Activated CD4-positive, alpha-beta T cell treated with anti-CD3 and anti-CD28 coated beads for 4 hours (primary cell): ENCODE measurements around the gene FGF8.

Experiments used
- DNase-seq, 2 donors: peaks; one replicate each; pipeline ENCODE4 v3.0.0-alpha.2; 2020

Gene FGF8

DNA sequence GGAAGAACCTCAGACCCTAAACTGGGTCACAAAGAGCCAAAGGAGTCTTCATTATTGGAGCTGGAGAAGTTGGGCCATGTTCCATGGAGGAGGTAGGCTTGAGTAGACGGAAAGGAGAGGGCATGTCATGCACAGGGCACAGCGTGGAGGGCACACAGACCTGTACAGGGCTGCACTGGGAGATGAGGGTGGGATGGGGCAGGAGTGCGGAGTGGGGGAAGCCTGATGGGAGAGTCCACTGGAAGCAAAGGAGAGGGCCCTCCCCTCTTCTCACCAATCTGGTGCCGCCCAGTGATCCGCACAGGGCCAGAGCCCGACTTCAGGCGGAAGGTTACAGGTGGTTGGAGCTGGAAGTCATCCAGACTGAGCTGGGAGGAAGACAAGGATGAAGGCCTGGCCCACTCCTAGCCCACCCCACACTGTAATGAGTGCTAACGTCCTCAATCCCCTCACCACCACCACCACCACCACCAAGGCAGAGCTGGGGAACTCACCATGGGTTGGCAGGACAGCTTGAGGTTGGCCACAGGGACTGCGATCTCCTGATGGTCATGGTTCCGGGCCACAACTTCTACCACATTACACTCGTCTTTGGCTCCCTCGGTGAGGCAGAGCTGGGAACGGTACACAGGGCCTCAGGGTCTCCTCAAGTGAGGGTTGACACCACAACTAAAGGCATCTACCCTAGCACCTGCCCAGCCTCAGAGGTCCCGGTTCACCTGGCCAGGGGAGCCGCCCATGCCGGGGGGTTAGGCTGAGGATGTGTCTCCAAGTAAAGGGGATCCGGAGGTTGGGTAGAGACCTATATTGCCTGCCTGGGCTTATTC lies 6.3 kb upstream of the FGF8 start:
- DNase-seq = no peak

DNA sequence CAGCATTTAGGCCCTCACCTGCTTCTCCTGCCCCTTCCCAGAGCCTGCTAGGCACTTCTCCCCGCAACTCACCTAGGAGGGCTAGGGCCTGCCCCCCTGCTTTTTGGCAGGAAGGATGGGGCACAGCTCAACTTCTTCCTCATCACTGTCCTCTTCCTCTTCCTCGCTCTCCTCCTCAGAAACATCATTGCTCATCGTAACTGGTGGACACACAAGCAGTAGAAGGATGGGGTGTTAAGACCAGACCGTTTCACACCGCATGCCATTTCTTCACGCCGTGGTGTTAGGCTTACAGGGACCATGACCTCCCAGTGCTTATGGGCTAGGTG lies 5.7 kb upstream of the FGF8 start:
- no peak for DNase-seq

DNA sequence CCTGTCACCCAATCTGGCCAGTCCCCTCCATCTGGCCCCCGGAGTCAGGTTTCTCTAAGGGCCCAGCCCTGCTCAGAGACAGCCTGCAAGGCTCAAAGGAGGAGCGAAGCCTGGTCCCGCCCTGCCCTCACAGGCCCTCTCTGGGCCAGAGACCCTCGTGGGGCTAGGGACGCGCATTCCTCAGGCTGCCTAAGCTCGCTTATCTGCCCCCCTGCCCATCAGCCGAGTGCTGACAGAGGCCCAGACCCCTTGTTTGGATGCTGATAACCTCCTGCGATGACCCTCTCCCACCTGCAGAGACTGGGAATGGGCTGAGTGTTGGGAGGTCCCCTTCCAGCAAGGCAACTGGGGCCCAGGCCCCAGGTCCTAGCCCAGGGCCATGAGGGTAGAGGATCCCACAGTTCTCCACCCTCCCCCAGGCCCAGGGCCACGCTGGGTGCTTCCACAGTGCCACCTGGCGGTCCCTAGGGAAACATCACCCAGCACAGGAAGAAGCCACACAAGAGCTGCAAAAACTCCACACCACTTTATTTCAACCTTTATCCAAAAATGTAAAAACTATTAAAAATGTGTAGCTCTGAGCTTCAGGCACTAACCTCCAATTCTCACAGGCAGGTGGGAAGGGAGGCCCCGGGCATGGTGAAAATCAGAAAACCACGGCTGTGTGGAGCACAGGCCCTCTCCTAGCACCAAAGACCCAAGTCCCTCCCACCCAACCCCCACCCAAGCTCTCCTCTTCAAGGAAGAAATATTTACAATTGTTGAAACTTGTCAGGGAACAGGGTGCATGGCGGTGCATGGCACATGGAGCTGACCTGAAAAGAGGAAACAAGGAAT lies 5.1 kb upstream of the FGF8 start:
- DNase-seq = peak; percentile 65 to 70

DNA sequence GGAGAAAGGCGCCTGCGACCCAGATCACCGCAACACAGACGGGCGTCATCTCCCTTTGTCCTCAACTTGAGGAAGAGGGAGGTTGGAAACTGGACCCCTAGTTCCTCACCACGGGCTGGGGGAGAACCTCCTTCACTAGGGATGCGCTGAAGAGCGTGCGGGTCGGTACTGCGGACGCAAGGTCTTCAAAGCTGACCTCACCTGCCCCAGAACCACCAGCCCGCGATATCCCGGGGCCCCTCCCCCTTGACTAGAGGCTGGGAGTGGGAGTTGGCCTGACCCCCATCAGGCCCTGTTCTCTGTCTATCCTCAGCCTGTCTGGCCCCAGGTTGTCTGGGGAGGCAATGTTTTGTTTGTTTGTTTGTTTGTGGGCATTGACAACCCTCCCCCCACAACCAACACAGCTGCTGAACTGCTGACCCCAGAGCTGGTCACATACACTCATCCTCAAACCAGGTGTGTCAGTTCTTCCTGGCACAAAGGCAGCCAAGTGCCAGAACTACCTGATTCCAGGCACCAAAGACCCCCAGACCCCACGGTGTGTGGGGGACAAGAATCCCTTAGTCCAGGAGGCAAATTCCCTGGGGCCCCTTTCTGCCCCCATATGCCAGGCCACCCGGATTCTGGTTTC lies 4.4 kb upstream of the FGF8 start:
- DNase-seq = no peak

DNA sequence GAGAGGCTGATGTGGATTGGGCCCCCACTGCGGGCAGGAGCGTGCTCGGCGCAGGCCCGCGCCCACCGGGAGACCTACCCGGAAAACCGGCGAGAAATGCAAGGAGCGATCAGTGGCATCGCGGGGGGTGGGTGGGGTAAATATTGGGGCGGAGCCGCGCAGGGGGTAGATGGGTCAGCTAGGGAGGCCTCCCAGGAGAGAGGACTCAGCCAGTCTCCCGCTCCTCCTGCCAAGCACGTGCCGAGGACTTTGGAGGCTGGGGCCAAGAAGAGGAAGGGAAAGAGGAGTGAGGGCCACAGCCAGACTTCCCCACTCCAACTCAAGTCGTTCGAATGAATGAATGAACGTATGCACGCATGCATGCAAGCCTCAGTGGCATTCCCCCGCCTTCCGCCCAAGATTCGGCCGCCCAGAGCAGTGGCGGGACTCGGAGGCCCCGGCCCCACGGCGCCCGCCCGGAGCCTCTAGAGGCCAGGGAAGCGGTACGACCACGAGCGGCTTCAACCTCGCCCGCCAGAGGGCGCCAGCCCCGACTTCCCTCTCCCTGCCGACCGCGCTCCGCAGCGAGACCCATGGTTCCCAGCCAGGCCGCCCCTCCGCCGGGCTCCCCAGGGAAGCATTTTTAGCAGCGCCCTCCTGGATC lies 3.8 kb upstream of the FGF8 start:
- peak; percentile 76 to 84 for DNase-seq

DNA sequence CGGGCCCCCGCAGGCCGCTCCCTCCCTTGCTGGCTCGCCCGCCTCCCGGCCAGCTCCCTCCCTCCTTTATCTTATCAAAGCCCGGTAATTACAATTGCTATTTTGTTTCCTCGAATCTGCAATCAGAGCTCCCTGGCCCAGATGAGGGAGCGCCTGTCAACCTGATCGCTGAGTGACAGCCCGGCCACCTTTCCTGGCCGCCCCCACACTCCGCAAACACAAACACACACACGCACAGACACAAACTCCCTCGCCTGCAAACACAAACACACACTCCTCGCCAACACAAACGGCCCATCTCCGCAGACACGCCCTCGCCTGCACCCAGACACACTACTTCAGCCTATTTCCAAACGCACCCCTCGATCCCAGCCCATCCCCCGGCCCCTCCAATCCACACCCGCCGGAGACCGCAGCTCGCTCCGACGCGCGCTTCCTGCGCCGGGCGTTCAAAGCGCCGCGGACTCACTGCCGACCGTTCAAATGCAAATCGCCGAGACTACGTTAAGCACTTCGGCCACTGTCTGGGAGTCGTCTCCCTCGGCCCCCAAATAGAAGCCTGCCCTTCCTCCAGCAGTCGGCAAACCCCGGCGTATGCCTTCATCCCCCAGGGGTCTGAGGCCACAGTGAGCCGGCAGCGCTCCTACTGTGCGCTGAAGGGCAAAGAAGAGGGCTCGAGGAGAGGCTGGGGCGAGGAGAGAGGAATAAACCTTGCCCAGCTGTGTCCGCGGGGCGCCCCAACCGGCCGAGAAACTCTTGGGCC lies 3.0 kb upstream of the FGF8 start:
- no peak for DNase-seq

DNA sequence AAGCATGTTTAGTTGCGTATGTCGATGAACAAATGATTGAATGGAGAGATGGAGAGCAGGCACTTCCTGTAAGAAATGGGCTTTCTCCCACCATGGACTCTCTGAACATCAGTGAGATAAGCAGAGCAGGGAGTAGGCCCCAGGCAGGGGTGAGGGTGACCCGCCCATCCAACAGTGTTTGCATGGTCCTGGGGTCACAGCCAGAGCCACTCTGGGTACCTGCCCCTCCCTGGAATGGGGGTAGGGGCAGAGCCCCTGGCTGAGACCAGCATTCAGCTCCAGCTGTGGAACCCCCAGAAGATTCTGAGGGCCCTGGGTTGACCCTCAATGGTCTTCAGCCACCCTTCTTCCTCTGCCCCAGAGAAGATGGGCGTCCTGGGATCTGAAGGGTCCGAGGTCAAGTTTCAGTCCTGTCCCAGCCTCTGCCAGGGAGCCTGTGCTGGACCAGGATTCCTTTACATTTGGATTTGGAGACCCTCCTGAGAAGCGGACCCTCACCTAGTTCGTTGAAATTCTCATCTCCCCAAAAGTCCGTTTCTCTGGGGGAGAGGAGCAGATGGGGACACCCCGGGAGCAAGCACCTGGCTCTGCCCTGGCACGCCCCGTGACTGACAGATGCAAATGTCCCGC lies 2.4 kb upstream of the FGF8 start:
- DNase-seq = no peak

DNA sequence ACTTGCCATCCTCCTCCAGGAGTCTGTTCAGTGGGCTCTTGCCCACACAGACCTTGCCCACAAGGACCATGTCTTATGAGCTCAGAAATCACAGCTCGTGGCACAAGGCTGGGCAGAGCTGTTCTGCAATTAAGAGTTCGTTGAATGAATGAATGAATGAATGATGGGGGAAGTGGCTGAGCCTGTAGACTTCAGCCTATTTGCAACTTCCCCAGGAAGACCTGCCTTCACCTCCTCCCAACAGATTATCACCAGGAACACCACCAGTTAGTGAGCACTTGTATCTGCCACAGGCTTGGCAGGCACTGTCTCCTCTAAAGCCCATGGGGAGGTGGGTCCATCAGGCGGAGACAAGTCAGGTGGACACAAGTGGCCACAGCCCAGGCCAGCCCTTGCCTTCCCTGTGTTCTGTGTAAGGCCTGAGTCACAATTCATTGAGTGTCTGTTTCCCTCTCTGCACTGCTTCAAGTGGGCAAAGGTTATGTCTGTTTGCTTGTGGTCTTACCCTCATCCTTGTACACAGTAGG lies 1.8 kb upstream of the FGF8 start:
- no peak for DNase-seq

DNA sequence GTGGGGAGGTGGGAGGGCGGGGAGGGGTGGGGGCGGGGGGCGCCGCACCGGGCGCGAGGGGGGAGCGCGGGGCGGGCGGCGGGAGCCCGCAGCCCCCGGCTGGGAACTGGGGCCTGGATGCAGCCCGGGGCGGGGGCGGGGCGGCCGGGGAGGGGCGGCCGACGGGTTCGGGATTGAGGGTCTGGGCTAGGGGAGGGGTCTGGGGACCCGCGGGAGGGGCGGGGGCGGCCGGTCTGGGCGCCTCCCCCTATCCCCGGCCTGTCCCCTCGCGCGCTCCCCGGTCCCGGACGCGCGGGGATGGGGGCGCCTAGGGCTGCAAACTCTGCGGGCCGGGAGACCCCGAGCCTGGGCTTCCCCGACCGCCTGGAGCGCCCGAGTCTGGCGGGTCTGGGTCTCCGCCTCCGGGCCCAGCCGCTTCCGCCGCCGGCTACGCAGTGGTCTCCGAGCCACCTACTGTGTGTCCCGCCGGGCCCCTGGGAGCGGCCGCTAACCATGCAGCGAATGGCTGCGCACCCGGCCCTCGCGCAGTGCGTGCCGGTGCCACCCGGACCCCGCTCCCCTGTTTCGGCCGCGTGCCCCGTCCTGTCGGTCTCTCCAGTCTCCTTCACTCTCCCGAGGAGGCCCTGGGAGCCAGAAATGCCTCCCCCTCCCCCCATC lies 375 bp upstream of the FGF8 start:
- DNase-seq = no peak

DNA sequence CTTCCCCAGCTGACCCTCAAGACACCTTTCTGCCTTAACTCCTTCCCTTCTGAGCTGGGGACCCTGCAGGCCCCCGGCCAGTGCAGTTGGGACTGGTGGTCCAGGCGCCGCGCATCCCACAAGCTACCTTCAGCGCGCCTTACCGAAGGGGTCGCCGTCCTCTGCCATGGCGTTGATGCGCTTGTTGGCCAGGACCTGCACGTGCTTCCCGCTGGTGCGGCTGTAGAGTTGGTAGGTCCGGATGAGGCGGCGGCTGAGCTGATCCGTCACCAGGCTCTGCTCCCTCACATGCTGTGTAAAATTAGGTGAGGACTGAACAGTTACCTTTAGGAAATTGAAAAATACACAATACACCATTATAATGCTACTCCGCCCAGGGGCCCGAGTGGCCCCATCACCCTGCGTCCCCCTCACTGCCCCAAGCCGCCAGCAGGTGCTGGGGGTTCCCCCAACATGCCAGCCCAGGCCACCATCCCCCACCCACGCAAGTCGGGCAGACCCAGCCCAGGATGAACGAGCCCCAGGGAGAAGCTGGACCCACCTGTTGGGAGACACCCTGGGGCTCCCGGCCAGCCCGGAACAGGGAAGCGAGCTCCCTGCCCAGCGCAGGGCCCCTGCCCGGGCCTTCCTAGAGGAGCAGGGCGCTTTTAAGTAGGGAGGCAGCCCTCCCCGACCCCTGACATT lies 1.2 kb downstream of the FGF8 start:
- no peak for DNase-seq

DNA sequence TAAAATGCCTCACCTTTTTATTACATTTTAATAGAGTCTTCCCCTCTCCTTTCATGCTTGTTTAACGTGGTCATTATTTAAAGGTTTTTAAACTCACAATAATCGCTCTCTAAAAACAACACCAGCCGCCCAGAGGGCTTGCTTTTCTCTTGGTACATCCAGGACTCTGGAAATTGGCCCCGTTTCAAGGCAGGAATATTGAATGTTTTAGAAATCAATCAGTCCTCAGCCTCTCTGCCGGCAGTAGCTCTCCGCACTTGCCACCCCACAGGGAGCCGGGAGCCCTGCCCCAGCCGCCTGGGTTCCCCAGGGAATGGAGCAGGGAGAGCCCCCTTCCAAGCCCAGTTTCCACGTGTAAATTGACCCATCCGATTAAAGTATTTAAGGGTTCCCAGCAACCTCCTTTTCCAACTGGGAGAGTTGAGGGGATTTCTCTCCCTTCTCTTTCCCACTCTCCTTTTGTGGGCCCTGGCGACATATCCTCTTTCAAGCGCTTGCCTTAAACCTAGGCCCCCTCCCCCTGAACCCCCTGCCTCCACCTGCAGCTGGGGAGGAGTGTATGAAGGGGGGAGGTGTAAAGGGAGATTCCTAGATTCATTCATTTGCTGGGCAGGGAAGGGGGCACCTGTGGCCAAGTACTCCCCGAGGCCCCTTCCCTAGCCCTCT lies 1.9 kb downstream of the FGF8 start:
- DNase-seq = no peak

DNA sequence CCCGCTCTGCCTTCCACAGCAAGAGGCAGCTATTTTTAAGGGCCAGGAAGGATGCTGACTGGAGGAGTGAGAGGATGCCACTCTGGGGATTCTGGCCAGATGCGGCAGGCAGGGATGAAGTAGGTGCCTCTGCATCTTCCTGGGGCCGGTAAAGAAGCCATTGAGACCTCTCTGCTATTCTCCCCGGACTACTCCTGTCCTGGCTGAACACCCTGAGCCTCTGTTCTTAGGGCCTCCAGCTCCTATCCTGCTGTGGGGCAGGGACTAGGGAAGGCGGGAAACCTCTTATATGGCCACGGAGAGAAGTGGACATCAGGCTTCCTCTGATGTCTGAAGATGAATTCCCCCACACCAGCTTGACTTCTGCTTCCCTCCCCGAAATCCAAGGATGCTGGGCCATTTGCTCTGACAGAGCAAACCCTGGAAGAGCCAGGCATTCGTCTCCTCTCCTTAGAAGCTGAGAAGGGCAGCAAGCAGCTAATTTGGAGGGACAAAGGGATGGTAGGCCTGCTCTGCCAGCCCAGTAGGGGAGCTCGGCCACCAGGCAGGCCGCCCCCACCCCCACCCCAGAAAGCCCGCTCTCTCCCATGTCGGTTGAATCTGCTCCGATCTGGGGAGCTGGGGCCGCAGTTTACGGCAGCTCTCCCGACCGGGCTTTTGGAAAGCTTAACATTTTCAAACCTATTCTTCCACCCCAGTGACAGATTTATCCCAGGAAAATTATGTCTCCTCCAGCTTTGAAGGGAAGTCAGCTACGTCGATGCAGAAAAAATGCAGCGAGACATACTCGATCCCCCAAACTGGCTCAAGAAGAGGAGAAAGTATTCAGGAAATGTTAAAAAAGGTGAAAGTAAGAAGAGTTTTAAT lies 2.8 kb downstream of the FGF8 start:
- no peak for DNase-seq

DNA sequence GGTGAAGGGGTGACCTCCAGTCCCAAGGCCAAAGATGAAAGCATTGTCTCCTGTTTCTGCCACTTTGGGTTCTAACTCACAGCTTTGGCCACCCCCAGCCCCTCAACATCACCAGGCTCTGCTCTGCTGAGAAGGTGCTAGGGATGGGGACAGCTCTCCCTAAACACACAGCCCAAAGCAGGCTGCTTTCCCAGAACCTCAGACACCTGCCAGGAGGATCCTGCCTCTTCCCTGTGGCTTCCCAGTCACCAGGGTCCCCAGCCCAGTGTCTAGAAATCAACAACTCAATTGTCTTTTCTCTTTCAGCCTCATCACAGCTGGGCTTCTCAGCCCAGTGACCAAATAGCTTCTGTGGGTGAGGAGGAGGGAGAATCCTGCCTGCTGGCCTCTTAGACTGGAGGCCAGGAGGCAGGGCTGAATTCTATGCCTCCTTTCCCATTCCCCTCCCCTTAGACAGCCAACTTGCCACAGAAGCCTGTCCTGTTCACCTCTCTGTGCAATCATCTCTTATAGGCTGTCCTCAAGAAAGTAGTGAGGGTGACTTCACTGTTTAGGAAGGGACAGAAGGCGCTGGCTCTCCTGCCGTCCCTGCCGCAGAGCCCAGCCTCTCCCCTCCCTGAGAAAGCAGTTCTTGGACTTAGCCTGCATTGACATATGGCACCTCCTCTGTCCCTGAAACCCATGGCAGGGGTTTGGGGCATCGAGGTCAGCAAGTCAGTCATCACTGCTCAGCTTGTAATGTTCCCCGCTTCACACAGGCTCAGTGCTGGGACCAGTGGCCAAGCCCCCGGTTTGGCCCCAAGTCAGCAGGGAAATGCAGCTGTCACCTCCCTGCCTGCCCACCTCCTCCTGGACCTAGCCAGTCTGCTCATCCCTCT lies 3.7 kb downstream of the FGF8 start:
- no peak for DNase-seq

DNA sequence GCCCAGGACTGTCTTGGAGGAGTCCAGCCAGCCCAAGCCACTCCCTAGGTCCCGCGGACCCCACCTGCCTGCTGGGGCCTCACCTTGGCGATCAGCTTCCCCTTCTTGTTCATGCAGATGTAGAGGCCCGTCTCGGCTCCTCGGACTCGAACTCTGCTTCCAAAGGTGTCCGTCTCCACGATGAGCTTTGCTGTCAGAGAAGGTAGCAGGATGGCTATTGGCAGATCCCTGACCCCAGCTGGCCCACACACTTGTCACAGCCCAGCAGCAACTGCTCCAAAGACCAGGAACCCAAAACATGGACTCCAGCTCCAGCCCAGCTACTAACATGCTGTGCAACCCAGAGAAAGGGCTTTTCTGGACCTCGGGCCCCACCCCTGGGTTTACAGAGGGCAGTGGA lies 4.5 kb downstream of the FGF8 start:
- no peak for DNase-seq

DNA sequence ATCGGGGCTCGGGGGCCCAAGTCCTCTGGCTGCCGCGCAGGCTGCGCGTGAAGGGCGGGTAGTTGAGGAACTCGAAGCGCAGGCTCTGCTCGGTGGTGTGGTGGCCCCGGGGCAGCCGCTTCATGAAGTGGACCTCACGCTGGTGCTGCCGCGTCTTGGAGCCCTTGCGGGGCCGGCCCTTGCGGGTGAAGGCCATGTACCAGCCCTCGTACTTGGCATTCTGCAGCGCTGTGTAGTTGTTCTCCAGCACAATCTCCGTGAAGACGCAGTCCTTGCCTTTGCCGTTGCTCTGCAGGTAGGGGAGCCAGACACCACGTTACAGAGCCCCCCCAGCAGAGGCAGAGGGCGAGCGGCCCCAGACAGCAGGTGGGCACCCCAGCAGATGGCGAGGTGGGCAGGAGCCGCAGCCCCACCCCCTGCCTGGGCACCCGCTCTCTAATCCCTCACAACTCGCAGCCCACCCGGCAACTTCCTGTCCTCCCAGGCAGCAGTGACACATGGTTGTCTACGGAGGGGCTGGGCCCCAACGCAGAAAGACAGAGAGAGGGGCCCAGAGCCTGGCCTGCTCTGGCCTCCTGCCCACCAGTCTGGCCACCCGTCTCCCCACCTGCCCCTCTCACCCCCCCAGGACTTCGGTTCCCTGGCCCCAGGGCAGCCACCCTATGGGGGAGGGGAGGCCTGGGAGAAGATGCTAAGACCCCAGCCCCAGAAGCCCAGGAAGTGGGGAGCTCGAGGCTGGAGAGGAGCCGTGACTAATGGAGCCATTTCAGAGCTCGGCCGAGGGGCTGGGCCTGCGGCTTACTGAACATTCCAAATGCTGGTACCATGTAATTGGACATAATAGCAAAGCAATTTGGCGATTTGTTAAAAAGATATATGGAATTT lies 5.3 kb downstream of the FGF8 start:
- DNase-seq = no peak

DNA sequence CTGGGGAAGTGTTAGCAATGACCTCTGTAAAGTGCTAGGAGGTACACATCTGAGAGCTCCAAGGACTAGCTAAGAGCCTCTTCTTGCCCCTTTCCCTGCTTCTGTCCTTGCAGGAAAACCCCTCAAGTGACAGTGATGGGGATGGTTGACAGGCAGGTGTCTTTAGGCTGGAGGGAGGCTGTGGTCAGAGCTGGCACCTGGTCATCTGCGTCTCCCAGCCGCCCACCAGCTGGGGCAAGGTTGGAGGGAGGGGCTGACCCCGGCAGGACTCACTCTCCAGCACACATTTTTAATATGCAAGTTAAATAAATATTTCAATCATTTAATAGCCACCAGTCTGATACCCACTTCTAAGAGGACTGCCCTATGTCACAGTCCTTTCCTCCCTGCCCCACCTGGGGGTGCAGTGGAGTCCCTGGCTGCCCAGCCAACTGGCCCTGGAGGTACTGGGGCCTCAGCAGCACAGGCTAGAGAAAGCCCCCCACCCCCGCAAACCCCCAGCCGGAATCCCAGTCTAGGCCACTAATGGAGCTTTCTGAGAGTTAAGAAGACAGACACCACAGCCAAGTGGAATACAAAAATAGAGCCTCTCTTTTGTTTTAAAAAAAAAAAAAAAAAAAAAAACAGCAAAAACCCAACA lies 6.3 kb downstream of the FGF8 start:
- no peak for DNase-seq

DNA sequence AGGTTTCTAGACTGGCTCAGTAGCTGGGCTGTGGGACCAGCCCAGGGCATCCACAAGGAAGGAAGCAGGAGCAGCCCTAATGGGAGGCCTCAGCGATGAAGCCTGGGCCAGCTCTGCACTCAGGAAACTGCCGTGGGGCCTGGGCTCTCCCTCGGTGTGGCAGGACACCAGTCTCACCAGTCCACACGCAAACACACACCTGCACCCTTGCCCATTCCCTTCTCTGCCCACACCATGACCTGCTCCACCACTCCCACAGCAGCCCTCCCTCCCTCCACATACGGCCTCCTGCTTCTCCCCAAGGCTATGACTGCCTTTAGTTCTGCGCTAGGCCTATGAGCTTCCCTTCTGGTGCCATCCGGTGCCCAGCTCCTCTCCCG lies 7.1 kb downstream of the FGF8 start:
- no peak for DNase-seq
